ENCODE measurements around the gene SLC35F3.

- TF ChIP-seq POLR2AphosphoS5 (IDR thresholded peaks at IDR 0.05; ENCODE audit: low read depth, low read length) (no peak), TAF1 (IDR thresholded peaks at IDR 0.05; ENCODE audit: borderline replicate concordance, low read depth, low read length) (no peak), POLR2A (IDR thresholded peaks at IDR 0.05; ENCODE audit: low read depth, low read length) (no peak)
Measured at GRCh38 chr1:234221601-234222000, 317.1 kb downstream of the SLC35F3 start.
